Fibroblast of villous mesenchyme (primary cell): ENCODE data around the gene HKDC1. TPM values are rescaled to one million over a fixed set of nuclear protein-coding genes. Genes with fewer than 3 reads are reported as not detected.
A peak's percentile ranks its signal among the peaks of the same experiment; 100 is the strongest.

Experiments used
- DNase-seq: peaks from one replicate; pipeline ENCODE4 v3.0.0-alpha.2; 2010; ENCODE audit warnings: low read depth
- H3K4me3 ChIP-seq: 2 replicates; pipeline ENCODE4 v1.5.1; 2011; ENCODE audit warnings: low read depth, mild to moderate bottlenecking, low read length
- total RNA-seq: library from RNA; depleted of rRNA; stranded (reverse); fragments of >200 nt; gene quantifications from 2 replicates; pipeline ENCODE4 v1.2.3, GENCODE V29; 2012
- TF ChIP-seq, protein P1 (sequence below): IDR thresholded peaks from 2 replicates; pipeline ENCODE4 v1.5.1; 2012; ENCODE audit warnings: low read depth, mild to moderate bottlenecking, low read length; ENCODE audit not compliant: insufficient read depth

Gene HKDC1
- total RNA-seq, 1 donor: 0.43 TPM

DNA sequence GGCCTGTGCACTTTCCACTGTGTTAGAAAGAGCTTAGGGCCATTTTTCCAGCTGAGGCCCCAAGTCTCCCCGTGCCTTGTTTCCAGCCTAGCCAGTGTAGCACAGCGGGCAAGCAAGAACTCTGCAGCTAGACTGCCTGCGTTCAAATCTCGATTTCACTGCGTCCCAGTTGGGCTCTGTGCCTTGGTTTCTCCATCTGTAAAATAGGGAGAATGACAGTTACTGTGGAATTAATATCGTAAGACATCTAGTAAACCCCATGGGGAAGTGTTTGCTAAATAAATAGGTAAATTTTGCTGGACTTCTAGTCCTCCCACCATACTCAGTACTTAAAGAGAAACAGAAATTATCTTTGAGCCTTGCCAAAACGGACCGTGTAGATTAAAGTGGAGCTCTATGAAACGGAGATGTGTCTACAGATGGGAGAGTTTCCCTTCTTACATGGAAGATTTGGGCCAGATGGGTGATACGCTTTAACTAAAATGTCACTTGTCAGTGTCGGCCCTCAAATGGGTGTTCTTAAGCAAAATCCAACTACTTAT, 3.5 kb upstream of the HKDC1 start:
- no peak overlapping the region for H3K4me3 ChIP-seq
- no peak for DNase-seq
- TF ChIP-seq, protein P1, sequence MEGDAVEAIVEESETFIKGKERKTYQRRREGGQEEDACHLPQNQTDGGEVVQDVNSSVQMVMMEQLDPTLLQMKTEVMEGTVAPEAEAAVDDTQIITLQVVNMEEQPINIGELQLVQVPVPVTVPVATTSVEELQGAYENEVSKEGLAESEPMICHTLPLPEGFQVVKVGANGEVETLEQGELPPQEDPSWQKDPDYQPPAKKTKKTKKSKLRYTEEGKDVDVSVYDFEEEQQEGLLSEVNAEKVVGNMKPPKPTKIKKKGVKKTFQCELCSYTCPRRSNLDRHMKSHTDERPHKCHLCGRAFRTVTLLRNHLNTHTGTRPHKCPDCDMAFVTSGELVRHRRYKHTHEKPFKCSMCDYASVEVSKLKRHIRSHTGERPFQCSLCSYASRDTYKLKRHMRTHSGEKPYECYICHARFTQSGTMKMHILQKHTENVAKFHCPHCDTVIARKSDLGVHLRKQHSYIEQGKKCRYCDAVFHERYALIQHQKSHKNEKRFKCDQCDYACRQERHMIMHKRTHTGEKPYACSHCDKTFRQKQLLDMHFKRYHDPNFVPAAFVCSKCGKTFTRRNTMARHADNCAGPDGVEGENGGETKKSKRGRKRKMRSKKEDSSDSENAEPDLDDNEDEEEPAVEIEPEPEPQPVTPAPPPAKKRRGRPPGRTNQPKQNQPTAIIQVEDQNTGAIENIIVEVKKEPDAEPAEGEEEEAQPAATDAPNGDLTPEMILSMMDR: no peak

DNA sequence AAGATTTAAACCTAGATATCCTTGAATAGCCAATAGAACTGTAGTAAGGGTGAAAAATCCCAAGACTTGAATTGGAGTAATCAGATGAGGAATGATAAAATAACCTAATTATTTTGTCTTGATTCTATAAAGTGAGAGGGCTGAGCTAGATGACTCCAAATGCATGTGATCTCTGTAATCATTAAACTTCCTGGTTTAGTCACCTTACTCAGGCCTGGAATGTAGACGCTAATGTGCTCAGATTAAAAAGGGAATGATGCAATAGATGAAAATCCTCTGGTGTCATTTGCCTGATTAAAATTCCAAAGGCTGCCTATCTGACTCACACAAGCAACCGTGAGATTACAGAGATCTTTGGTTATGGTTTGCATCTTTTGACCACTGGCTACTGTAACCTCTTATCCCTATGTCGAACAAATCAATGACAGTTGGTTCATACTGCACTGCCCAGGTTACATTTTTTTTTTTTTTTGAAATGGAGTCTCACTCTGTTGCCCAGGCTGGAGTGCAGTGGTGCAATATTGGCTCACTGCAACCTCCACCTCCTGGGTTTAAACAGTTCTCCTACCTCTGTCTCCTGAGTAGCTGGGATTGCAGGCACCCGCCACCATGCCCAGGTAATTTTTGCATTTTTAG, 2.9 kb upstream of the HKDC1 start:
- peak; percentile 93 for DNase-seq
- TF ChIP-seq, protein P1: no peak
- H3K4me3 ChIP-seq: no peak overlapping the region

DNA sequence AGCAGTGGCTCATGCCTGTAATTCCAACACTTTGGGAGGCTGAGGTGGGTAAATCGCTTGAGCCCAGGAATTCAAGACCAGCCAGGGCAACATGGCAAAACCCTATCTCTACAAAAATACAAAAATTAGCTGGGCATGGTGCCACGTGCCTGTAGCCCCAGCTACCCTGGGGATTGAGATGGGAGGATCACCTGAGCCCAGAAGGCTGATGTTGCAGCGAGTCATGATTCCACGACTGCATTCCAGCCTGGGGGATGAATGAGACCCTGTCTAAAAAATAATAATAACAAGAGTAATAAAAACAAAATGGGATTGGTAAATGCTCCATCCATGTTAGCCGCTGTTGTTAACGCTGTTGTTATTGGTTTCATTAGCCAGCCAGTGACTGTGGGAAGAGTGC, 1.3 kb upstream of the HKDC1 start:
- no peak for DNase-seq

DNA sequence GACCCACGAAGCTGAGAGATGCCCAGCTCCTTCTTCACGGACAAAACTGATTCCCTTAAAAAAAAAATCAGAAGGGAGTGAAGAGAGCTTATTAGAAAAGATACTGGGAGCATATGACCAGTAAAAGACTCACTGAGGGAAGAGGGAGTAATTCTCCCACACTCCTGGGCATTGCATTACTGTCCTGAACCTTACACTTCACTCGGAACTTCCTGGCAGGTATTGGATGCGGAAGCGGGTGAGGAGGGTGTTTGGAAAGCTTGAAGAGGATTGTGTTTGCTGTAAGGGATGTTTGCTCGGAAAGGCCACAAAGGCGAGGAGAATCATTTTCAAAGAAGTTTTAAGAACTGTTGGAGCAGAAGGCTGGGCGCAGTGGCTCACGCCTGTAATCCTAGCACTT, 375 bp downstream of the HKDC1 start:
- TF ChIP-seq, protein P1: no peak
- no peak for DNase-seq
- H3K4me3 ChIP-seq: no peak overlapping the region

More for the DNA sequence above, 1.3 kb upstream of the HKDC1 start:
- no peak overlapping the region for H3K4me3 ChIP-seq
- TF ChIP-seq, protein P1: no peak

DNA sequence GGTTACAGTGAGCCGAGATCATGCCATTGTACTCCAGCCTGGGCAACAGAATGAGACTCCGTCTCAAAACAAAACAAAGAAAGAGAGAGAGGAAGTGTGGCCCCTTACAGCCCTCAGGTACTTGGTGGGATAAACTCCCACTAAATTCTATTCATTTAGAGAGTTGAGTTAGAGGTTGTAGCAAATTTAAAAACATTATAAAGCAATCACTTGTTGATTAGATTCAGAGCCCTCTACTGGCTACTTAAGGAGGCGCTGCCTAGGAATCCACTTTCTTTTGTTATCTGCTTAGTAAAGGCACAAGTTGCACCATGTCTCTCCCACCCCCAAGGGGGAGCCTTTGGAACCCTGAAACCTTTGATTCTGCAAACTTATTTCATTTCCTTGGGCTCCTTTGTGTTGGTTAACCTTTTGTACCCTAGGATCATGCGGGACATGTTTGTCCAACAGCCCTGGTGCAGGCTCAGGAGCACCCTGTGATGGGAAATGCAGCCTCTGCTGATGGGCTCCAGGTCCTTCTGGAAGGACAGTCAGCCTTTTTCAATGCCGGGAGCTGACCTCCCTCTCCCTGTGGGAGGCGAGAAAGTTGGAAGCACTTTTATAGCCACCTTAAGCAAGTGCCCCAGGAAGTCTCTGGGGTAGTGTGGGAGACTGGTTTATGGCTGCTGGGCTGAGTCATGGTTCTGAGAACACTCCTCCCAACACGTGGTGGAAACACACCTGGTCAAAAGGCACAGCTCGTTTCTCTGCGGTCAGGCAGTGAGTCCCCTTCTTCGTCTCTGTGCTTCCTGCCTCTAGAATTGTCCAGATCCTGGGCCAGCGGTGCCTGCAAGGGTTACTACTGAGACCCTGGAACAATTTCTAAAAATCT, 2.3 kb downstream of the HKDC1 start:
- no peak overlapping the region for H3K4me3 ChIP-seq
- peak; percentile 88 for DNase-seq
- TF ChIP-seq, protein P1: peak; percentile 69

DNA sequence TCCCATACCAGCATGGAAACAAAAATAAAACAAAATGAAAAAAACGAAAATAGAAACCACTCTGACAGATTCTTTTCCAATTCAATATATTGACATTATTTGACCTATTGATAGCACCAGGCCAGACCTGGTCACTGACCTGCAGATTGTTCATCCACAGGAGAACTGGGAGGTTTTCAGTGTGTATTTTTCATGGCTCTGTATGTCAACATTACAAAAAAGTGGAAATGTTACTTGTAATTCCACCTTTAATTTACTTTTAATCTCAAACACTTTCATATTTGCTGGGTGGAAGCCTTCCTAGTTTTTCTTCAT, 2.9 kb downstream of the HKDC1 start:
- no peak overlapping the region for H3K4me3 ChIP-seq
- TF ChIP-seq, protein P1: no peak
- no peak for DNase-seq
